ENCODE data around the gene CREB3.

Gene CREB3

GRCh38 chr9:35741740-35742139, 9.3 kb downstream of the CREB3 start:
- H3K36me3 Mint-ChIP-seq: peaks cover 56 to 73% of the 10 kb centered on the region in 2 donors
- DNase-seq (no peak), ATAC-seq (replicated peaks) (no peak)

DNA sequence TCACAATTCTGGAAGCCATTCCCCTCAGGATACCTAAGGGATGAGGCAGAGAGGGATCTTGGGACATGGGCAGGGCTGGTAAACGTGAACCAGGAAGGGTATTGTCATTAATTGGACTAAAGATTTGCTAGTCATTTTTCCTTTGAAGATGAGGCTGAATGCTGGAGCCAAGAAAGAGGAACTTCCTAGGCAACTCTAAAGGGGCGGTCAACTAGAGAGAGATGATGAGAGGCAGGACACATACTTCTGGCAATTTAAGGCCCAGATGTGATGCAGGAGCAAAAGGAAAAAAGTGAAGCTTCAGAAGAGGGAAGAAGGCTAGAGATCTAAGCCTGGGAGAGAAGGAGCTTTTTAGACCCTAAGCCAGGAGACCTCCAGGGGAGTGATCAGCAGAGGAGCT, 11.0 kb downstream of the CREB3 start:
- Mint-ChIP-seq H3K9me3 (no peaks in the 10 kb centered on the region), H3K4me3 (no peak overlapping the region), H3K27ac (peak overlapping the region; percentile 14), H3K4me1 (peaks cover 29 to 51% of the 10 kb centered on the region in 2 donors), H3K36me3 (peaks cover 55 to 68% of the 10 kb centered on the region in 2 donors), H3K27me3 (no peaks in the 10 kb centered on the region)
- no peak for DNase-seq
- ATAC-seq (replicated peaks): no peak

More at GRCh38 chr9:35741740-35742139, 9.3 kb downstream of the CREB3 start:
- no peaks in the 10 kb centered on the region for H3K9me3 Mint-ChIP-seq
- peaks cover 19 to 36% of the 10 kb centered on the region in 2 donors for H3K4me1 Mint-ChIP-seq
- H3K27ac Mint-ChIP-seq: peak overlapping the region; percentile 0
- no peak overlapping the region for H3K4me3 Mint-ChIP-seq
- H3K27me3 Mint-ChIP-seq: no peaks in the 10 kb centered on the region

- H3K36me3 Mint-ChIP-seq: peaks cover 49 to 63% of the 10 kb centered on the region in 2 donors
- peaks cover 29 to 51% of the 10 kb centered on the region in 2 donors for H3K4me1 Mint-ChIP-seq
- no peaks in the 10 kb centered on the region for H3K27me3 Mint-ChIP-seq
- peak overlapping the region; percentile 4 for H3K27ac Mint-ChIP-seq
- no peak overlapping the region for H3K4me3 Mint-ChIP-seq
- H3K9me3 Mint-ChIP-seq: no peaks in the 10 kb centered on the region
- no peak for DNase-seq
- no peak for ATAC-seq (replicated peaks)
These were observed 11.5 kb downstream of the CREB3 start for GRCh38 chr9:35743880-35744518.

GRCh38 chr9:35745569-35745968, 13.1 kb downstream of the CREB3 start:
- no peak for DNase-seq
- Mint-ChIP-seq H3K9me3 (no peaks in the 10 kb centered on the region), H3K27me3 (no peaks in the 10 kb centered on the region), H3K4me1 (peaks cover 38 to 62% of the 10 kb centered on the region in 2 donors), H3K36me3 (peaks cover 40 to 51% of the 10 kb centered on the region in 2 donors), H3K4me3 (peak overlapping the region; percentile 78 to 95), H3K27ac (no peak overlapping the region)
- ATAC-seq (replicated peaks): no peak

DNA sequence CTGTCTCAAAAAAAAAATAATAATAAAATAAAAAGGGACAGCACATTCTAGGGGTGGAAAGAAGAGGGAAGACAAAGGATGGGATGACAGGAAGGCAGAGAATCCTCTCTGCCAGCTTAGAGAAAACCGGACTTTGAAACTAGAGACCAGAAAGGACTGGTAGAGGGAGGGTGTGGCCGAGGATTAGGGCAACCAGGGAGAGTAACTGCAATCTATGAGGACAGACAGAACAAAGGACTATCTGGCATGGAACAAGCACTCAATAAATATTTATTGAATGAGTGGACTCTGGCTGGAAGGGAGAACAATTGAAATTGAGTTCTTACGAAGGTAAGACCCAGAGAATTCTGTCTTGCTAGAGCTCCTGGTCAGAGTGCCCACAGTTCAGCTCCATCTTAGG, 14.1 kb downstream of the CREB3 start:
- Mint-ChIP-seq H3K27ac (no peak overlapping the region), H3K4me3 (peak overlapping the region; percentile 89 to 95), H3K4me1 (peaks cover 44 to 69% of the 10 kb centered on the region in 2 donors), H3K36me3 (peaks cover 38 to 50% of the 10 kb centered on the region in 2 donors), H3K9me3 (no peaks in the 10 kb centered on the region), H3K27me3 (no peaks in the 10 kb centered on the region)
- ATAC-seq (replicated peaks): no peak
- no peak for DNase-seq

- ATAC-seq (replicated peaks) (peak in 1 of 2 donors; percentile 2), DNase-seq (no peak)
- Mint-ChIP-seq H3K27me3 (no peaks in the 10 kb centered on the region), H3K4me1 (peaks cover 41 to 74% of the 10 kb centered on the region in 2 donors), H3K36me3 (peaks cover 34 to 51% of the 10 kb centered on the region in 2 donors), H3K4me3 (peak overlapping the region; percentile 89 to 95), H3K27ac (peak overlapping the region; percentile 89), H3K9me3 (no peaks in the 10 kb centered on the region)
These were observed 15.9 kb downstream of the CREB3 start for GRCh38 chr9:35748242-35748857.

GRCh38 chr9:35748858-35749514, 16.5 kb downstream of the CREB3 start, which contains the start of the genes GBA2 and RGP1:
TSS of gene GBA2 (minus strand) at chr9:35749228. CDS start at chr9:35748704, 524 bp downstream.
TSS of gene RGP1 (plus strand) at chr9:35749287. CDS start at chr9:35749756, 469 bp downstream.
- ATAC-seq (replicated peaks) (peak; percentile 90 to 93), DNase-seq (peak; percentile 76)
- Mint-ChIP-seq H3K27me3 (no peaks in the 10 kb centered on the region), H3K9me3 (no peaks in the 10 kb centered on the region), H3K27ac (peak within 1 kb of the TSS; percentile 96), H3K4me1 (peaks cover 41 to 68% of the 10 kb centered on the region in 2 donors), H3K4me3 (peak within 1 kb of the TSS; percentile 94 to 95), H3K36me3 (peaks cover 29 to 54% of the 10 kb centered on the region in 2 donors)

- Mint-ChIP-seq H3K4me1 (peaks cover 41 to 63% of the 10 kb centered on the region in 2 donors), H3K36me3 (peaks cover 29 to 50% of the 10 kb centered on the region in 2 donors), H3K27me3 (no peaks in the 10 kb centered on the region), H3K9me3 (no peaks in the 10 kb centered on the region), H3K27ac (peak overlapping the region; percentile 96), H3K4me3 (peak overlapping the region; percentile 94 to 95)
- peak; percentile 55 to 58 for ATAC-seq (replicated peaks)
- DNase-seq: peak; percentile 42
These were observed 17.2 kb downstream of the CREB3 start for GRCh38 chr9:35749515-35750255.

GRCh38 chr9:35750256-35750531, 17.7 kb downstream of the CREB3 start:
- H3K27me3 Mint-ChIP-seq: no peaks in the 10 kb centered on the region
- H3K36me3 Mint-ChIP-seq: peaks cover 29 to 47% of the 10 kb centered on the region in 2 donors
- ATAC-seq (replicated peaks): no peak
- DNase-seq: no peak
- H3K27ac Mint-ChIP-seq: peak overlapping the region; percentile 96
- peaks cover 41 to 59% of the 10 kb centered on the region in 2 donors for H3K4me1 Mint-ChIP-seq
- H3K9me3 Mint-ChIP-seq: no peaks in the 10 kb centered on the region
- peak overlapping the region; percentile 94 to 95 for H3K4me3 Mint-ChIP-seq

DNA sequence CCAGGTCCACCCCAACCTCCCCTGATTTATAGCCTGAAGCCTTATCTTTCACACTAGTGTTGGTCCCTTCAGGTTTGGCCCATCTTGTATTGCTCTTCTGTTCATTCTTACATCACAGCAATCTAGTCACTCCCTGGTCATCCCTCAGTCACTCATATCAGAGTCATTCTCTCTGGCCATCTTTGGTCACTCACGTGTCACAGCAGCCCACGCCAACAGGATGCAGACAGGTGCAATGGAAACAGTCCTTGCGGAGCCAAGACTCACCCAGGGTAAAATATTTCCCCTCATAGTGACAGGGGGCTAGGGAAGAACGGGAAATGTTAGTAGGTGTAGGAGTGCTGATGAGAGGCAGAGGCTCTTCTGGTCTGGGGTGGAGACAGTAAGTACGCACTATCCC, 21.0 kb downstream of the CREB3 start:
- Mint-ChIP-seq H3K27me3 (no peaks in the 10 kb centered on the region), H3K4me1 (peaks cover 36 to 61% of the 10 kb centered on the region in 2 donors), H3K27ac (no peak overlapping the region), H3K4me3 (no peak overlapping the region), H3K36me3 (peaks cover 23 to 35% of the 10 kb centered on the region in 2 donors), H3K9me3 (no peaks in the 10 kb centered on the region)
- DNase-seq: no peak
- ATAC-seq (replicated peaks): no peak

DNA sequence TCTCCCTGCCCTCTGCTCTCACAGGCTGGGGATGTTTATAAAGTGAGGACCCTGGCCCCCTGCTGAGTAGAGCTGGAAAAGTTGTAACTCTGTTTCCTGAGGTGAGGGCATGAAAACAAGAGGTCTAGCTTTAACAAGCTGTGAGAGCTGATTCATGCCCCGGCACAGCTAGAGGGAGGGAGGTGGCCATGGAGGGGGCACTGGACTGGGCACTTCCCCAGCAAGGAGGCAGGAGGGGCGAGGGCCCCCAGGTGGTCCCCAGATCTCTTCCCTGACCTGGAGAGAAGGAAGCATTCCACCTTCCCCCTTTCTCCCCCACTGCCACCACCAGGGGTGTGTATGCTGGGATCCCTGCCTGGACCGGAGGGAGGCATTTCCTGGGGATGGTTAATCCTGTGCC, 21.8 kb downstream of the CREB3 start, which contains the start of gene MSMP:
TSS of gene MSMP (minus strand) at position 13 of the 400 bp plus-strand sequence. CDS start 147 bp downstream, outside the sequence.
- Mint-ChIP-seq H3K9me3 (no peaks in the 10 kb centered on the region), H3K27ac (no peak within 1 kb of the TSS), H3K4me1 (peaks cover 41 to 68% of the 10 kb centered on the region in 2 donors), H3K36me3 (peaks cover 23 to 35% of the 10 kb centered on the region in 2 donors), H3K27me3 (no peaks in the 10 kb centered on the region), H3K4me3 (no peak within 1 kb of the TSS)
- DNase-seq (no peak), ATAC-seq (replicated peaks) (no peak)

- Mint-ChIP-seq H3K9me3 (no peaks in the 10 kb centered on the region), H3K4me1 (peaks cover 38 to 69% of the 10 kb centered on the region in 2 donors), H3K27me3 (no peaks in the 10 kb centered on the region), H3K36me3 (peaks cover 23 to 39% of the 10 kb centered on the region in 2 donors), H3K4me3 (no peak overlapping the region), H3K27ac (peak overlapping the region; percentile 6)
- no peak for ATAC-seq (replicated peaks)
- DNase-seq: no peak
These were observed 22.6 kb downstream of the CREB3 start for GRCh38 chr9:35755071-35755470.

GRCh38 chr9:35756275-35757225, 24.1 kb downstream of the CREB3 start:
- H3K36me3 Mint-ChIP-seq: peaks cover 17 to 40% of the 10 kb centered on the region in 2 donors
- peaks cover 34 to 68% of the 10 kb centered on the region in 2 donors for H3K4me1 Mint-ChIP-seq
- peak overlapping the region; percentile 85 to 89 for H3K4me3 Mint-ChIP-seq
- peak; percentile 79 to 82 for ATAC-seq (replicated peaks)
- H3K9me3 Mint-ChIP-seq: no peaks in the 10 kb centered on the region
- peak overlapping the region; percentile 96 for H3K27ac Mint-ChIP-seq
- no peaks in the 10 kb centered on the region for H3K27me3 Mint-ChIP-seq
- peak; percentile 70 for DNase-seq

All from stimulated activated naive B cell treated with anti-CD40 and anti-IgM and Interleukin-4, amounts not matched to agents 10 μg/mL and 1 μg/mL and 100 μg/mL, for 72 hours (primary cell).